ENCODE measurements around the gene EIF4E2.

EIF4E2 gene

GRCh38 chr2:232587512-232587911 is 37.0 kb downstream of the EIF4E2 start:
- TF ChIP-seq CTCF (IDR thresholded peaks at IDR 0.05; ENCODE audit: borderline replicate concordance, insufficient read depth, low read depth, low read length): no peak
- H3K4me3 ChIP-seq (ENCODE audit: low read depth, low read length): no peak overlapping the region

- no peak for TF ChIP-seq CTCF (IDR thresholded peaks at IDR 0.05; ENCODE audit: borderline replicate concordance, insufficient read depth, low read depth, low read length)
- H3K4me3 ChIP-seq (ENCODE audit: low read depth, low read length): no peak overlapping the region
These were observed 37.5 kb downstream of the EIF4E2 start for GRCh38 chr2:232588031-232588430.

- H3K4me3 ChIP-seq (ENCODE audit: low read depth, low read length): no peak overlapping the region
- no peak for TF ChIP-seq CTCF (IDR thresholded peaks at IDR 0.05; ENCODE audit: borderline replicate concordance, insufficient read depth, low read depth, low read length)
These were observed 38.4 kb downstream of the EIF4E2 start for GRCh38 chr2:232588680-232589585.

- H3K4me3 ChIP-seq (ENCODE audit: low read depth, low read length): no peak overlapping the region
- no peak for TF ChIP-seq CTCF (IDR thresholded peaks at IDR 0.05; ENCODE audit: borderline replicate concordance, insufficient read depth, low read depth, low read length)
These were observed 42.4 kb downstream of the EIF4E2 start for GRCh38 chr2:232592772-232593395.

GRCh38 chr2:232593982-232594381 is 43.5 kb downstream of the EIF4E2 start:
- no peak overlapping the region for H3K4me3 ChIP-seq (ENCODE audit: low read depth, low read length)
- TF ChIP-seq CTCF (IDR thresholded peaks at IDR 0.05; ENCODE audit: borderline replicate concordance, insufficient read depth, low read depth, low read length): no peak

- H3K4me3 ChIP-seq (ENCODE audit: low read depth, low read length): no peak overlapping the region
- TF ChIP-seq CTCF (IDR thresholded peaks at IDR 0.05; ENCODE audit: borderline replicate concordance, insufficient read depth, low read depth, low read length): no peak
These were observed 47.0 kb downstream of the EIF4E2 start for GRCh38 chr2:232597362-232598079.

Data from GM12875 (cell line).